ENCODE measurements around the gene CFAP74. TPM values are rescaled to one million over a fixed set of nuclear protein-coding genes. Genes with fewer than 3 reads are reported as not detected.
A peak's percentile ranks its signal among the peaks of the same experiment; 100 is the strongest.
"Not testable (repeated sequence)": the region's sequence is repeated elsewhere in the genome, so short reads cannot be mapped to it uniquely, and the experiment has no call there.

CFAP74 gene
- total RNA-seq, 2 donors from 2014 or later: not detected

- H3K4me1 Mint-ChIP-seq (ENCODE audit: low read depth in 2 of 2): peaks cover 37 to 49% of the 10 kb centered on the region in 2 donors
- not testable (repeated sequence) for H3K27me3 Mint-ChIP-seq; H3K9me3 Mint-ChIP-seq; H3K4me3 Mint-ChIP-seq; ATAC-seq; DNase-seq (ENCODE audit: low spot score); H3K27ac Mint-ChIP-seq; H3K36me3 Mint-ChIP-seq
These were observed 119.7 kb downstream of the CFAP74 start for GRCh38 chr1:1883890-1884289.

GRCh38 chr1:1883092-1883873, 120.3 kb downstream of the CFAP74 start:
- H3K27me3 Mint-ChIP-seq: no peaks in the 10 kb centered on the region
- no peak for DNase-seq (ENCODE audit: low spot score)
- ATAC-seq: no peak
- no peak overlapping the region for H3K4me3 Mint-ChIP-seq
- H3K4me1 Mint-ChIP-seq (ENCODE audit: low read depth in 2 of 2): peaks cover 40 to 51% of the 10 kb centered on the region in 2 donors
- H3K27ac Mint-ChIP-seq: peak overlapping the region; percentile 19 to 45
- H3K36me3 Mint-ChIP-seq: peaks cover 6% of the 10 kb centered on the region
- H3K9me3 Mint-ChIP-seq: no peaks in the 10 kb centered on the region

GRCh38 chr1:1881727-1882126, 121.9 kb downstream of the CFAP74 start:
- Mint-ChIP-seq H3K4me3 (peak overlapping the region; percentile 70), H3K9me3 (no peaks in the 10 kb centered on the region), H3K27me3 (no peaks in the 10 kb centered on the region), H3K36me3 (peaks cover 6% of the 10 kb centered on the region), H3K27ac (peak overlapping the region; percentile 55 to 67), H3K4me1 (ENCODE audit: low read depth in 2 of 2) (peaks cover 44 to 45% of the 10 kb centered on the region in 2 donors)
- ATAC-seq: no peak
- DNase-seq (ENCODE audit: low spot score): no peak

- Mint-ChIP-seq H3K4me1 (ENCODE audit: low read depth in 2 of 2) (peaks cover 48 to 54% of the 10 kb centered on the region in 2 donors), H3K36me3 (peaks cover 6% of the 10 kb centered on the region), H3K9me3 (no peaks in the 10 kb centered on the region), H3K27ac (peak overlapping the region; percentile 55 to 67), H3K4me3 (peak overlapping the region; percentile 70), H3K27me3 (no peaks in the 10 kb centered on the region)
- no peak for ATAC-seq
- DNase-seq (ENCODE audit: low spot score): no peak
These were observed 122.8 kb downstream of the CFAP74 start for GRCh38 chr1:1880617-1881312.

- Mint-ChIP-seq H3K27ac (no peak overlapping the region), H3K36me3 (peaks cover 6% of the 10 kb centered on the region), H3K27me3 (no peaks in the 10 kb centered on the region), H3K4me1 (ENCODE audit: low read depth in 2 of 2) (peaks cover 56 to 59% of the 10 kb centered on the region in 2 donors), H3K9me3 (no peaks in the 10 kb centered on the region), H3K4me3 (no peak overlapping the region)
- no peak for ATAC-seq
- DNase-seq (ENCODE audit: low spot score): no peak
These were observed 123.6 kb downstream of the CFAP74 start for GRCh38 chr1:1879942-1880341.

- no peaks in the 10 kb centered on the region for H3K27me3 Mint-ChIP-seq
- H3K4me1 Mint-ChIP-seq (ENCODE audit: low read depth in 2 of 2): peaks cover 59 to 62% of the 10 kb centered on the region in 2 donors
- H3K4me3 Mint-ChIP-seq: no peak overlapping the region
- peak overlapping the region in 1 of 2 donors; percentile 17 for H3K27ac Mint-ChIP-seq
- H3K36me3 Mint-ChIP-seq: peaks cover 6% of the 10 kb centered on the region
- ATAC-seq (no peak), DNase-seq (ENCODE audit: low spot score) (no peak)
- no peaks in the 10 kb centered on the region for H3K9me3 Mint-ChIP-seq
These were observed 125.6 kb downstream of the CFAP74 start for GRCh38 chr1:1877865-1878436.

- Mint-ChIP-seq H3K9me3 (no peaks in the 10 kb centered on the region), H3K27ac (peak overlapping the region; percentile 87), H3K4me1 (ENCODE audit: low read depth in 2 of 2) (peaks cover 65 to 66% of the 10 kb centered on the region in 2 donors), H3K4me3 (peak overlapping the region; percentile 84), H3K36me3 (peaks cover 6% of the 10 kb centered on the region), H3K27me3 (no peaks in the 10 kb centered on the region)
- peak in 1 of 2 donors; percentile 6 for ATAC-seq
- peak; percentile 6 for DNase-seq (ENCODE audit: low spot score)
These were observed 127.2 kb downstream of the CFAP74 start for GRCh38 chr1:1876335-1876930.

- Mint-ChIP-seq H3K9me3 (no peaks in the 10 kb centered on the region), H3K4me3 (peak overlapping the region; percentile 84), H3K4me1 (ENCODE audit: low read depth in 2 of 2) (peaks cover 65 to 66% of the 10 kb centered on the region in 2 donors), H3K36me3 (peaks cover 6% of the 10 kb centered on the region), H3K27me3 (no peaks in the 10 kb centered on the region), H3K27ac (peak overlapping the region; percentile 87)
- ATAC-seq (peak; percentile 54 to 87), DNase-seq (ENCODE audit: low spot score) (no peak)
These were observed 127.7 kb downstream of the CFAP74 start for GRCh38 chr1:1875932-1876331.

- Mint-ChIP-seq H3K36me3 (peaks cover 6% of the 10 kb centered on the region), H3K4me3 (no peak overlapping the region), H3K27me3 (no peaks in the 10 kb centered on the region), H3K4me1 (ENCODE audit: low read depth in 2 of 2) (peaks cover 70 to 71% of the 10 kb centered on the region in 2 donors), H3K9me3 (no peaks in the 10 kb centered on the region), H3K27ac (no peak overlapping the region)
- ATAC-seq: no peak
- DNase-seq (ENCODE audit: low spot score): no peak
These were observed 128.7 kb downstream of the CFAP74 start for GRCh38 chr1:1874901-1875300.

GRCh38 chr1:1873186-1873585, 130.4 kb downstream of the CFAP74 start:
- Mint-ChIP-seq H3K4me3 (no peak overlapping the region), H3K27me3 (no peaks in the 10 kb centered on the region), H3K4me1 (ENCODE audit: low read depth in 2 of 2) (peaks cover 69% of the 10 kb centered on the region in 2 donors), H3K9me3 (no peaks in the 10 kb centered on the region), H3K36me3 (no peaks in the 10 kb centered on the region), H3K27ac (peak overlapping the region in 1 of 2 donors; percentile 11)
- ATAC-seq: no peak
- peak; percentile 10 for DNase-seq (ENCODE audit: low spot score)

- Mint-ChIP-seq H3K4me3 (peak overlapping the region; percentile 7), H3K4me1 (ENCODE audit: low read depth in 2 of 2) (peaks cover 64 to 67% of the 10 kb centered on the region in 2 donors)
These were observed 131.1 kb downstream of the CFAP74 start for GRCh38 chr1:1872329-1872994.

More at GRCh38 chr1:1872329-1872994, 131.1 kb downstream of the CFAP74 start:
- Mint-ChIP-seq H3K27ac (peak overlapping the region in 1 of 2 donors; percentile 11), H3K9me3 (no peaks in the 10 kb centered on the region), H3K36me3 (no peaks in the 10 kb centered on the region), H3K27me3 (no peaks in the 10 kb centered on the region)
- DNase-seq (ENCODE audit: low spot score) (no peak), ATAC-seq (no peak)
